GDM1 (cell line): ENCODE results near the gene PTPRN2.

Experiments used
- DNase-seq: peaks from one replicate; lab custom pipeline; 2025; lab: John Stamatoyannopoulos, UW

The PTPRN2 gene

GRCh38 chr7:157876469-157877285 is 710.9 kb downstream of the PTPRN2 start:
- DNase-seq = no peak

GRCh38 chr7:157875230-157876179 is 712.1 kb downstream of the PTPRN2 start:
- DNase-seq = no peak

GRCh38 chr7:157874870-157875229 is 712.8 kb downstream of the PTPRN2 start:
- DNase-seq = no peak

- no peak for DNase-seq
Observed at GRCh38 chr7:157874208-157874816, 713.3 kb downstream of the PTPRN2 start.

GRCh38 chr7:157873664-157874063 is 714.0 kb downstream of the PTPRN2 start:
- DNase-seq = no peak

GRCh38 chr7:157873181-157873580 is 714.4 kb downstream of the PTPRN2 start:
- no peak for DNase-seq

GRCh38 chr7:157872447-157872846 is 715.2 kb downstream of the PTPRN2 start:
- no peak for DNase-seq

GRCh38 chr7:157871681-157872080 is 715.9 kb downstream of the PTPRN2 start:
- DNase-seq = no peak

- no peak for DNase-seq
Observed at GRCh38 chr7:157870644-157871290, 716.9 kb downstream of the PTPRN2 start.

GRCh38 chr7:157869793-157870192 is 717.8 kb downstream of the PTPRN2 start:
- no peak for DNase-seq

- no peak for DNase-seq
Observed at GRCh38 chr7:157867685-157868305, 719.8 kb downstream of the PTPRN2 start.

- DNase-seq = no peak
Observed at GRCh38 chr7:157866336-157866924, 721.2 kb downstream of the PTPRN2 start.

GRCh38 chr7:157865351-157866165 is 722.1 kb downstream of the PTPRN2 start:
- no peak for DNase-seq

GRCh38 chr7:157864911-157865310 is 722.7 kb downstream of the PTPRN2 start:
- DNase-seq = no peak

GRCh38 chr7:157863906-157864810 is 723.5 kb downstream of the PTPRN2 start:
- DNase-seq = no peak

GRCh38 chr7:157863176-157863575 is 724.4 kb downstream of the PTPRN2 start:
- no peak for DNase-seq

GRCh38 chr7:157862731-157863130 is 724.9 kb downstream of the PTPRN2 start:
- no peak for DNase-seq

GRCh38 chr7:157861551-157861950 is 726.1 kb downstream of the PTPRN2 start:
- no peak for DNase-seq

GRCh38 chr7:157861031-157861491 is 726.6 kb downstream of the PTPRN2 start:
- no peak for DNase-seq
